ENCODE data around the gene MRTFB.

GRCh38 chr16:14177704-14178103, 106.6 kb downstream of the MRTFB start:
- TF ChIP-seq CTCF (IDR thresholded peaks at IDR 0.05; ENCODE audit: low read depth, low read length) (no peak), POLR2A (IDR thresholded peaks at IDR 0.05; ENCODE audit: extremely low read depth, insufficient read length) (no peak)

Data from NB4 (cell line).